Caco-2 (cell line): ENCODE data around the gene GAGE12G. TPM values are rescaled to one million over a fixed set of nuclear protein-coding genes. Genes with fewer than 3 reads are reported as not detected.
"Not testable (repeated sequence)": the region's sequence is repeated elsewhere in the genome, so short reads cannot be mapped to it uniquely, and the experiment has no call there.

ENCODE experiments used
- BruUV-seq: library from RNA; stranded (reverse); fragments of 400-500 nt; replicated peaks from 2 replicates; lab custom pipeline; 2021; lab: Mats Ljungman, UMichigan
- CTCF ChIA-PET: fragments of 300-600 bp; sonication (Branson Sonifier 250); formaldehyde crosslinking; loops from one replicate; lab custom pipeline; 2022; ENCODE audit warnings: antibody characterized with exemption; lab: Charles Lee
- POLR2A ChIA-PET: fragments of 300-600 bp; sonication (Branson Sonifier 250); formaldehyde crosslinking; loops from one replicate; lab custom pipeline; 2022; ENCODE audit warnings: antibody characterized with exemption; lab: Charles Lee
- DNase-seq, 2 experiments: peaks; one replicate each; pipeline versions ENCODE4 v3.0.0 to v3.0.0-alpha.2; 2020 to 2022
- H3K27me3 ChIP-seq: replicated peaks from 2 replicates; pipeline ENCODE4 v1.6.0; 2011; ENCODE audit warnings: low read length; ENCODE audit not compliant: control insufficient read depth, insufficient read depth
- H3K36me3 ChIP-seq: 2 replicates; pipeline ENCODE4 v1.5.1; 2011; ENCODE audit warnings: low read length; ENCODE audit not compliant: control insufficient read depth, insufficient read depth
- H3K4me1 ChIP-seq: fragments of 250-450 bp; sonication (Bioruptor Pico); 2 replicates; pipeline ENCODE4 v1.5.1; 2020; ENCODE audit warnings: mild to moderate bottlenecking
- H3K4me3 ChIP-seq: 2 replicates; pipeline ENCODE4 v1.5.1; 2011; ENCODE audit warnings: low read depth, mild to moderate bottlenecking, control low read depth, low read length
- H3K9me3 ChIP-seq: fragments of 250-450 bp; sonication (Bioruptor Pico); 2 replicates; pipeline ENCODE4 v1.5.1; 2020; ENCODE audit warnings: mild to moderate bottlenecking, moderate library complexity
- H3K27ac Mint-ChIP-seq: one replicate; pipeline ENCODE4 v1.8.0; 2022; ENCODE audit warnings: mixed read lengths; ENCODE audit not compliant: unreplicated experiment
- H3K27me3 Mint-ChIP-seq: one replicate; pipeline ENCODE4 v1.8.0; 2022; ENCODE audit warnings: mixed read lengths; ENCODE audit not compliant: insufficient read depth, unreplicated experiment
- H3K36me3 Mint-ChIP-seq: one replicate; pipeline ENCODE4 v1.8.0; 2022; ENCODE audit warnings: mild to moderate bottlenecking, mixed read lengths; ENCODE audit not compliant: insufficient read depth, unreplicated experiment
- H3K4me1 Mint-ChIP-seq: one replicate; pipeline ENCODE4 v1.8.0; 2022; ENCODE audit warnings: low read depth, mixed read lengths; ENCODE audit not compliant: unreplicated experiment
- H3K4me3 Mint-ChIP-seq: one replicate; pipeline ENCODE4 v1.8.0; 2022; ENCODE audit warnings: mild to moderate bottlenecking, moderate library complexity, mixed read lengths; ENCODE audit not compliant: unreplicated experiment
- H3K9me3 Mint-ChIP-seq: one replicate; pipeline ENCODE4 v1.8.0; 2022; ENCODE audit warnings: mixed read lengths; ENCODE audit not compliant: unreplicated experiment
- intact Hi-C: fragments of 100-400 bp; cut with micrococcal nuclease; formaldehyde crosslinking; loops from one replicate; pipeline ENCODE4 v1.10.0; 2022; ENCODE audit not compliant: unreplicated experiment
- total RNA-seq: library from RNA; stranded (reverse); gene quantifications from 2 replicates; pipeline ENCODE4 v1.2.3, GENCODE V29; 2022

Gene GAGE12G
- total RNA-seq, 1 experiment from 2014 or later = not detected

DNA sequence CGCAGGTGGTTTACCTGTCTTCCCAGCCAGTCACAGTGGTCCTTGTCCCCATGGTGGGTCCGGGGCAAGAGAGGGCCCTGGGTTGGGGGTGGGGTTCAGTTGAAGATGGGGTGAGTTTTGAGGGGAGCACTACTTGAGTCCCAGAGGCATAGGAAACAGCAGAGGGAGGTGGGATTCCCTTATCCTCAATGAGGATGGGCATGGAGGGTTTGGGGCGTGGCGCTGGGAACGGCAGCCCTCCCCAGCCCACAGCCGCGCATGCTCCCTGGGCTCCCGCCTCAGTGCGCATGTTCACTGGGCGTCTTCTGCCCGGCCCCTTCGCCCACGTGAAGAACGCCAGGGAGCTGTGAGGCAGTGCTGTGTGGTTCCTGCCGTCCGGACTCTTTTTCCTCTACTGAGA lies 9.4 kb downstream of the GAGE12G start, which contains the start of gene GAGE12H:
Gene GAGE12H (plus strand): TSS at position 301 of the 400 bp plus-strand sequence. CDS start 1,155 bp downstream, outside the sequence.
- H3K4me1 Mint-ChIP-seq, H3K27me3 Mint-ChIP-seq, H3K9me3 ChIP-seq, CTCF ChIA-PET, H3K4me3 Mint-ChIP-seq, H3K27me3 ChIP-seq, H3K4me1 ChIP-seq, H3K36me3 ChIP-seq, POLR2A ChIA-PET, H3K27ac Mint-ChIP-seq, H3K36me3 Mint-ChIP-seq, H3K9me3 Mint-ChIP-seq, BruUV-seq, DNase-seq, intact Hi-C loops, H3K4me3 ChIP-seq: not testable (repeated sequence)

DNA sequence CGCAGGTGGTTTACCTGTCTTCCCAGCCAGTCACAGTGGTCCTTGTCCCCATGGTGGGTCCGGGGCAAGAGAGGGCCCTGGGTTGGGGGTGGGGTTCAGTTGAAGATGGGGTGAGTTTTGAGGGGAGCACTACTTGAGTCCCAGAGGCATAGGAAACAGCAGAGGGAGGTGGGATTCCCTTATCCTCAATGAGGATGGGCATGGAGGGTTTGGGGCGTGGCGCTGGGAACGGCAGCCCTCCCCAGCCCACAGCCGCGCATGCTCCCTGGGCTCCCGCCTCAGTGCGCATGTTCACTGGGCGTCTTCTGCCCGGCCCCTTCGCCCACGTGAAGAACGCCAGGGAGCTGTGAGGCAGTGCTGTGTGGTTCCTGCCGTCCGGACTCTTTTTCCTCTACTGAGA lies 19.0 kb downstream of the GAGE12G start, which contains the start of gene GAGE2A:
Gene GAGE2A (plus strand): TSS at position 301 of the 400 bp plus-strand sequence. CDS start 1,155 bp downstream, outside the sequence.
- H3K27me3 Mint-ChIP-seq, H3K36me3 Mint-ChIP-seq, H3K27ac Mint-ChIP-seq, CTCF ChIA-PET, H3K9me3 ChIP-seq, H3K4me1 ChIP-seq, H3K4me3 Mint-ChIP-seq, H3K27me3 ChIP-seq, H3K36me3 ChIP-seq, H3K4me3 ChIP-seq, POLR2A ChIA-PET, BruUV-seq, DNase-seq, intact Hi-C loops, H3K4me1 Mint-ChIP-seq, H3K9me3 Mint-ChIP-seq: not testable (repeated sequence)

DNA sequence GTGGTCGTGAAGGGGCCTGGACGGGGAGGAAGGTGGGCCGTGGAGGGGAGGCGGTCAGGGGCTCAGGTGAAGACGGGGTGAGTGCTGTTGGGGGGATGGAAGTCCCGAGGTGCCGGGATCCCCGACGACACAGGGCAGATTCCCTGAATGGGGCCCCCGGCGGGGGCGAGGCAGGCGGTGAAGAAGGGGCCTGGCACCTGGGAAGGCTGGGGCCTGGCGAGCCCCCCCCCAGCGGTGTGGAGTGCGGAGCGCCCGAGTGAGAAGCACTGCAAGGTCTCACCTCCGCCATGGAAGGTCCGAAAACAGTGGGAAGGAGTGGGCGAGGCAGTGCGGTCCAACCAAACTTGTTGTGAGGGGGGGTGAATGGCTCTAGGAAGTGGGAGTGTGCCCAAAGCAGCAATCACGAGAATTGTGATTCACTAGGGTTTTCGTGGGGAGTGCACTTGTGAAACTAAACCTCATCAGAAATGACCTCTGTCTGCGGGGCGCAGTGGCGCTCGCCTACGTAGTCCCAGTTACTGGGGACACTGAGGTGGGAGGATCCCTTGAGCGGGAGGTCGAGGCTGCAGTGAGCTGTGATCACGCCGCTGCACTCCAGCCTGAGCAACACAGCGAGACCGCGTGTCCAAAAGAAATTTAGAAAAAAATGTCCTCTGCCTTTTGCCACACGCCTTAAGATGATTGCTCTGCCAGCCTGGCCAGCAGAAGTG lies 19.7 kb downstream of the GAGE12G start:
- H3K9me3 Mint-ChIP-seq, BruUV-seq, H3K27me3 ChIP-seq, POLR2A ChIA-PET, H3K36me3 Mint-ChIP-seq, H3K27me3 Mint-ChIP-seq, H3K4me1 Mint-ChIP-seq, CTCF ChIA-PET, H3K4me1 ChIP-seq, intact Hi-C loops, H3K4me3 Mint-ChIP-seq, H3K9me3 ChIP-seq, H3K36me3 ChIP-seq, H3K27ac Mint-ChIP-seq, H3K4me3 ChIP-seq: not testable (repeated sequence)
- peak; percentile 1 to 32 for DNase-seq

DNA sequence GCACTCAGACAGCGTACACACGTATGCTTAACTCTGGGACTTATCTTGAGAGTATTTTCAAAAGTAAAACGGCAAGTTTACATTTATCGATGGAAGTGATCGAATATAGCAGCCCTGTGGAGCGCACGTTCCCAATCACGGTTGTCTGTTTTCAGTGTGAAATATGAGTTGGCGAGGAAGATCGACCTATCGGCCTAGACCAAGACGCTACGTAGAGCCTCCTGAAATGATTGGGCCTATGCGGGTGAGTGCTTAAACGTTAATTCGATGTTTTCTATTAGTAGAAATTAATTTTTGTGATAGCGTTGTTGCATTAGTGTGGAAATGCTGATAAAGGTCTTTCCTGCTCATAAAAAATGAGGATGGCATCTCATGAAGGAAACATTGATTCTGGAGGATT lies 20.3 kb downstream of the GAGE12G start:
- H3K27me3 Mint-ChIP-seq, BruUV-seq, POLR2A ChIA-PET, H3K9me3 ChIP-seq, H3K4me3 Mint-ChIP-seq, DNase-seq, H3K27ac Mint-ChIP-seq, H3K36me3 Mint-ChIP-seq, H3K4me1 ChIP-seq, H3K27me3 ChIP-seq, H3K36me3 ChIP-seq, CTCF ChIA-PET, H3K9me3 Mint-ChIP-seq, H3K4me1 Mint-ChIP-seq, H3K4me3 ChIP-seq, intact Hi-C loops: not testable (repeated sequence)

DNA sequence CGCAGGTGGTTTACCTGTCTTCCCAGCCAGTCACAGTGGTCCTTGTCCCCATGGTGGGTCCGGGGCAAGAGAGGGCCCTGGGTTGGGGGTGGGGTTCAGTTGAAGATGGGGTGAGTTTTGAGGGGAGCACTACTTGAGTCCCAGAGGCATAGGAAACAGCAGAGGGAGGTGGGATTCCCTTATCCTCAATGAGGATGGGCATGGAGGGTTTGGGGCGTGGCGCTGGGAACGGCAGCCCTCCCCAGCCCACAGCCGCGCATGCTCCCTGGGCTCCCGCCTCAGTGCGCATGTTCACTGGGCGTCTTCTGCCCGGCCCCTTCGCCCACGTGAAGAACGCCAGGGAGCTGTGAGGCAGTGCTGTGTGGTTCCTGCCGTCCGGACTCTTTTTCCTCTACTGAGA lies 28.5 kb downstream of the GAGE12G start, which contains the start of gene GAGE1:
Gene GAGE1 (plus strand): TSS at position 301 of the 400 bp plus-strand sequence. CDS start 1,155 bp downstream, outside the sequence.
- H3K9me3 ChIP-seq, BruUV-seq, CTCF ChIA-PET, H3K9me3 Mint-ChIP-seq, H3K4me3 ChIP-seq, POLR2A ChIA-PET, H3K4me3 Mint-ChIP-seq, H3K4me1 ChIP-seq, intact Hi-C loops, H3K27me3 Mint-ChIP-seq, DNase-seq, H3K4me1 Mint-ChIP-seq, H3K27me3 ChIP-seq, H3K36me3 ChIP-seq, H3K36me3 Mint-ChIP-seq, H3K27ac Mint-ChIP-seq: not testable (repeated sequence)
